Measurements from ENCODE around the gene KLHDC4.
A peak's percentile ranks its signal among the peaks of the same experiment; 100 is the strongest.
"Not testable (repeated sequence)": the region's sequence is repeated elsewhere in the genome, so short reads cannot be mapped to it uniquely, and the experiment has no call there.

Gene KLHDC4

GRCh38 chr16:87787451-87788091 lies 21.8 kb upstream of the KLHDC4 start:
- not testable (repeated sequence) for H3K9ac ChIP-seq (ENCODE audit: low read depth, low read length); H3K4me1 ChIP-seq (ENCODE audit: control insufficient read depth, insufficient read depth, low read length); H3K9me3 ChIP-seq (ENCODE audit: control insufficient read depth, insufficient read depth, low read length)

DNA sequence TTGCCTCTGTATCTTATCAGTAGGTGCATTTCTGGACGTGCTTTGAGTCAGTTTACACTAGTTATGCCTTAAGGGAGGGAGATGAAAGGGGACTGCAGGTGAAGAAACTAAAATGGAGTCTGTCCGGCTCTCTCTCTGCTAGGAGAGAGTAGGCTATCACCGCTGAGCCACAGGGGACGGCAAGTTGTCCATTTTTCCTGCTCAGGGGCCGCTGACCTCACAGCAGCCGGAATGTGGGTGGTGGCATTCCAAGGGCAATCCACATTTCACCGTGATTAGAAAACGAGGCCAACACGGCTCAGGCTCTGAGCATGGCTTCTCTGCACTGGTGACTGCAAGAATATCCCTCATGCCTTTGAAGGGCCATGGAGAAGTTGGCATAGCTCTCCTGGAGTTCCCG lies 19.0 kb upstream of the KLHDC4 start:
- no peaks in the 10 kb centered on the region for H3K36me3 ChIP-seq (ENCODE audit: control insufficient read depth, insufficient read depth, low read length)
- H3K27ac ChIP-seq (ENCODE audit: low read depth, low read length) = no peak overlapping the region
- H3K9ac ChIP-seq (ENCODE audit: low read depth, low read length) = no peak overlapping the region
- H3K4me1 ChIP-seq (ENCODE audit: control insufficient read depth, insufficient read depth, low read length) = no peaks in the 10 kb centered on the region
- no peak overlapping the region for H3K4me3 ChIP-seq (ENCODE audit: low read depth, low read length)
- H3K9me3 ChIP-seq (ENCODE audit: control insufficient read depth, insufficient read depth, low read length) = no peaks in the 10 kb centered on the region
- no peaks in the 10 kb centered on the region for H3K27me3 ChIP-seq (ENCODE audit: control insufficient read depth, insufficient read depth, low read length)

More at GRCh38 chr16:87787451-87788091, 21.8 kb upstream of the KLHDC4 start:
- not testable (repeated sequence) for H3K27ac ChIP-seq (ENCODE audit: low read depth, low read length); H3K27me3 ChIP-seq (ENCODE audit: control insufficient read depth, insufficient read depth, low read length); H3K4me3 ChIP-seq (ENCODE audit: low read depth, low read length); H3K36me3 ChIP-seq (ENCODE audit: control insufficient read depth, insufficient read depth, low read length)

- H3K27me3 ChIP-seq (ENCODE audit: control insufficient read depth, insufficient read depth, low read length) = no peaks in the 10 kb centered on the region
- H3K27ac ChIP-seq (ENCODE audit: low read depth, low read length) = no peak overlapping the region
- H3K9me3 ChIP-seq (ENCODE audit: control insufficient read depth, insufficient read depth, low read length) = no peaks in the 10 kb centered on the region
- peaks cover 10% of the 10 kb centered on the region for H3K4me1 ChIP-seq (ENCODE audit: control insufficient read depth, insufficient read depth, low read length)
- no peaks in the 10 kb centered on the region for H3K36me3 ChIP-seq (ENCODE audit: control insufficient read depth, insufficient read depth, low read length)
- no peak overlapping the region for H3K4me3 ChIP-seq (ENCODE audit: low read depth, low read length)
- no peak overlapping the region for H3K9ac ChIP-seq (ENCODE audit: low read depth, low read length)
Observed at GRCh38 chr16:87782033-87782432, 16.2 kb upstream of the KLHDC4 start.

DNA sequence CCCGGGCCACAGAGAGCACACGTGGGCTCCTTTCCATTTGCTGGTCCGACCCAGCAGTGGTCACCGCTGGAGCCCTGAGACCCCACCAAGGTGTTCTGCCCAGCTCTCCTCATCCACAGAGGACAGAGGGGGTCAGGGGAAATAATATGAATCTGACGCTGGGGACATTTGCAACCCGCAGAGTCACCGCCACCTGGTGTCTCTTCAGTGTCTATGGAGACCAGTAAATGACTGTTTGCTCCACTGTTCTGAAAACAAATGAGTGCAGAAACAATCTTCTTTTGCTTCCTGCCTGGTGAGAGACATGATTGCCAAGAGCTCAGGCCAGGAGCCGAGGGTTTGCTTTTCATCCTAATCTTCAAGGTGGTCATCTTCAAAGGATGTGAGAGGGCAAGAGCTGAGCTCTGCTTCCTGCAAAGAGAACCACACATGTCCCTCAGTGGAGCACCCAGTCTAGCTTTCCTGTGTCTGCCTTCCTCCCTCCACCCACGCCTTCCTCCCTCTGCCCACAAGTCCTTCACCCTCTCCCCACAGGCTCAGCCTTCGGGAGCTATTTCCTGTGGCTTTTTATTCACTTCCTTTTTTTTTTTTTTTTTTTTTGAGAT lies 14.7 kb upstream of the KLHDC4 start:
- H3K36me3 ChIP-seq (ENCODE audit: control insufficient read depth, insufficient read depth, low read length) = no peaks in the 10 kb centered on the region
- H3K4me1 ChIP-seq (ENCODE audit: control insufficient read depth, insufficient read depth, low read length) = peaks cover 10% of the 10 kb centered on the region
- H3K4me3 ChIP-seq (ENCODE audit: low read depth, low read length) = no peak overlapping the region
- H3K27ac ChIP-seq (ENCODE audit: low read depth, low read length) = no peak overlapping the region
- H3K9me3 ChIP-seq (ENCODE audit: control insufficient read depth, insufficient read depth, low read length) = no peaks in the 10 kb centered on the region
- H3K9ac ChIP-seq (ENCODE audit: low read depth, low read length) = no peak overlapping the region
- no peaks in the 10 kb centered on the region for H3K27me3 ChIP-seq (ENCODE audit: control insufficient read depth, insufficient read depth, low read length)

- H3K27ac ChIP-seq (ENCODE audit: low read depth, low read length) = peak overlapping the region; percentile 94
- H3K27me3 ChIP-seq (ENCODE audit: control insufficient read depth, insufficient read depth, low read length) = no peaks in the 10 kb centered on the region
- no peak overlapping the region for H3K4me3 ChIP-seq (ENCODE audit: low read depth, low read length)
- peaks cover 10% of the 10 kb centered on the region for H3K4me1 ChIP-seq (ENCODE audit: control insufficient read depth, insufficient read depth, low read length)
- no peaks in the 10 kb centered on the region for H3K9me3 ChIP-seq (ENCODE audit: control insufficient read depth, insufficient read depth, low read length)
- peak overlapping the region; percentile 81 for H3K9ac ChIP-seq (ENCODE audit: low read depth, low read length)
- no peaks in the 10 kb centered on the region for H3K36me3 ChIP-seq (ENCODE audit: control insufficient read depth, insufficient read depth, low read length)
Observed at GRCh38 chr16:87778830-87779579, 13.2 kb upstream of the KLHDC4 start.

DNA sequence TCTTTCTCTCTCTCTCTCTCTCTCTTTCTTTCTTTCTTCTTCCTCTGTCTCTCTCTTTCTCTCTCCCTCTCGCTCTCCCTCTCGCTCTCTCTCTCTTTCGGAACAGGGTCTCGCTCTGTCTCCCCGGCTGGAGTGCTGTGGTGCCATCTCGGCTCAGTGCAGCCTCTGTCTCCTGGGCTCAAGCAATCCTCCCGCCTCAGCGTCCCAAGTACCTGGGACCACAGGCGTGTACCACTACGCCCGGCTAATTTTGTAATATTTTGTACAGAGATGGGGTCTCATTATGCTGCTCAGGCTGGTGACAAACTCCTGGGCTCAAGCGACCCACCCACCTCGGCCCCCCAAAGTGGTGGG lies 12.7 kb upstream of the KLHDC4 start:
- H3K36me3 ChIP-seq (ENCODE audit: control insufficient read depth, insufficient read depth, low read length) = no peaks in the 10 kb centered on the region
- no peak overlapping the region for H3K4me3 ChIP-seq (ENCODE audit: low read depth, low read length)
- H3K27me3 ChIP-seq (ENCODE audit: control insufficient read depth, insufficient read depth, low read length) = no peaks in the 10 kb centered on the region
- H3K9ac ChIP-seq (ENCODE audit: low read depth, low read length) = peak overlapping the region; percentile 81
- H3K27ac ChIP-seq (ENCODE audit: low read depth, low read length) = peak overlapping the region; percentile 94
- peaks cover 10% of the 10 kb centered on the region for H3K4me1 ChIP-seq (ENCODE audit: control insufficient read depth, insufficient read depth, low read length)
- no peaks in the 10 kb centered on the region for H3K9me3 ChIP-seq (ENCODE audit: control insufficient read depth, insufficient read depth, low read length)

- not testable (repeated sequence) for H3K27me3 ChIP-seq (ENCODE audit: control insufficient read depth, insufficient read depth, low read length); H3K36me3 ChIP-seq (ENCODE audit: control insufficient read depth, insufficient read depth, low read length); H3K4me1 ChIP-seq (ENCODE audit: control insufficient read depth, insufficient read depth, low read length); H3K9ac ChIP-seq (ENCODE audit: low read depth, low read length); H3K27ac ChIP-seq (ENCODE audit: low read depth, low read length); H3K4me3 ChIP-seq (ENCODE audit: low read depth, low read length); H3K9me3 ChIP-seq (ENCODE audit: control insufficient read depth, insufficient read depth, low read length)
Observed at GRCh38 chr16:87773836-87774235, 8.1 kb upstream of the KLHDC4 start.

DNA sequence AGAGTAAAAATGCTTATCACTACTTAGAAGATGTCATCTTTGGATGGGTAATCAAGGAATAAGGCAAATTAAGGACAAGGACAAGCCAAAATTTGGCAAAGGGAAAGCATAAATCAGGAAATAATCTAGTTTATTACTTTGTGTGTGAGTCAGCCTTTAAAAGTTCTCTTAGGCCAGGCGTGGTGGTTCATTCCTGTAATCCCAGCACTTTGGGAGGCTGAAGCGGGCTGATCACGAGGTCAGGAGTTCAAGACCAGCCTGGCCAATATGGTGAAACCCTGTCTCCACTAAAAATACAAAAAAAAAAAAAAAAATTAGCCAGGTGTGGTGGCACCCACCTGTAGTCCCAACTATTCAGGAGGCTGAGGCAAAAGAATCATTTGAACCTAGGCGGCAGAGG lies 1.7 kb upstream of the KLHDC4 start:
- not testable (repeated sequence) for H3K9me3 ChIP-seq (ENCODE audit: control insufficient read depth, insufficient read depth, low read length); H3K27ac ChIP-seq (ENCODE audit: low read depth, low read length); H3K27me3 ChIP-seq (ENCODE audit: control insufficient read depth, insufficient read depth, low read length); H3K4me1 ChIP-seq (ENCODE audit: control insufficient read depth, insufficient read depth, low read length); H3K4me3 ChIP-seq (ENCODE audit: low read depth, low read length); H3K9ac ChIP-seq (ENCODE audit: low read depth, low read length)
- peaks cover 18% of the 10 kb centered on the region for H3K36me3 ChIP-seq (ENCODE audit: control insufficient read depth, insufficient read depth, low read length)

GRCh38 chr16:87766485-87766797 lies 655 bp upstream of the KLHDC4 start:
- Histone ChIP-seq H3K9me3 (ENCODE audit: control insufficient read depth, insufficient read depth, low read length) (no peaks in the 10 kb centered on the region), H3K9ac (ENCODE audit: low read depth, low read length) (peak overlapping the region; percentile 92), H3K4me1 (ENCODE audit: control insufficient read depth, insufficient read depth, low read length) (no peaks in the 10 kb centered on the region), H3K36me3 (ENCODE audit: control insufficient read depth, insufficient read depth, low read length) (peaks cover 27% of the 10 kb centered on the region), H3K27ac (ENCODE audit: low read depth, low read length) (peak overlapping the region; percentile 79), H3K4me3 (ENCODE audit: low read depth, low read length) (peak overlapping the region; percentile 98), H3K27me3 (ENCODE audit: control insufficient read depth, insufficient read depth, low read length) (no peaks in the 10 kb centered on the region)

DNA sequence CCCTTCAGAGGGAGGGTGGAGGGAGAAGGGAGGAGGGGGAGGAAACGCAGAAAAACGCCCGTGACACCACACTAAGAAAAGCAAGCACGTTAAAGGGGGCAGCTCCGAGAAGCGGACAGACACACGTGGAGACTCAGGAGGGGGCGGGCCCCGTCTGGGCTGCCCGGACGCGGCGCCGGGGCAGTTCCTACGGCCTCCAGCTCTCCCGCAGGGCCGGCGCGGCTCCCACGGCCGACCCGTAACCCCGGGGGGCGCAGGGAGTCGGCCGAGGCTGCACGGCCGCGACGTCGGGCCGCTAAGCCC lies 362 bp downstream of the KLHDC4 start:
- Histone ChIP-seq H3K27me3 (ENCODE audit: control insufficient read depth, insufficient read depth, low read length) (no peaks in the 10 kb centered on the region), H3K4me3 (ENCODE audit: low read depth, low read length) (peak overlapping the region; percentile 98), H3K4me1 (ENCODE audit: control insufficient read depth, insufficient read depth, low read length) (no peaks in the 10 kb centered on the region), H3K36me3 (ENCODE audit: control insufficient read depth, insufficient read depth, low read length) (peaks cover 37% of the 10 kb centered on the region), H3K9me3 (ENCODE audit: control insufficient read depth, insufficient read depth, low read length) (no peaks in the 10 kb centered on the region), H3K9ac (ENCODE audit: low read depth, low read length) (peak overlapping the region; percentile 92), H3K27ac (ENCODE audit: low read depth, low read length) (peak overlapping the region; percentile 79)

- Histone ChIP-seq H3K27me3 (ENCODE audit: control insufficient read depth, insufficient read depth, low read length) (no peaks in the 10 kb centered on the region), H3K9me3 (ENCODE audit: control insufficient read depth, insufficient read depth, low read length) (no peaks in the 10 kb centered on the region), H3K36me3 (ENCODE audit: control insufficient read depth, insufficient read depth, low read length) (peaks cover 40% of the 10 kb centered on the region), H3K4me3 (ENCODE audit: low read depth, low read length) (peak overlapping the region; percentile 98), H3K9ac (ENCODE audit: low read depth, low read length) (peak overlapping the region; percentile 92; the same call in 1 of the 2 replicates), H3K27ac (ENCODE audit: low read depth, low read length) (peak overlapping the region; percentile 79), H3K4me1 (ENCODE audit: control insufficient read depth, insufficient read depth, low read length) (no peaks in the 10 kb centered on the region)
Observed at GRCh38 chr16:87764600-87765472, 950 bp downstream of the KLHDC4 start.
